Neural progenitor cell (in vitro differentiated cells): Measurements from ENCODE around the gene HSPB6. TPM values are rescaled to one million over a fixed set of nuclear protein-coding genes. Genes with fewer than 3 reads are reported as not detected.
"Not testable (repeated sequence)": the region's sequence is repeated elsewhere in the genome, so short reads cannot be mapped to it uniquely, and the experiment has no call there.

Experiments
- DNase-seq: peaks from one replicate; pipeline ENCODE4 v3.0.0-alpha.2; 2016; ENCODE audit warnings: low spot score
- H2AFZ ChIP-seq: fragments of 200-600 bp; sonication (generic); replicated peaks from 2 replicates; pipeline ENCODE4 v1.6.1; 2016; ENCODE audit warnings: antibody characterized with exemption
- H3F3A ChIP-seq: fragments of 200-600 bp; sonication (generic); 2 replicates; pipeline ENCODE4 v1.6.1; 2016; ENCODE audit warnings: antibody characterized with exemption, low read depth
- H3K27ac ChIP-seq: fragments of 200-600 bp; sonication (generic); 2 replicates; pipeline ENCODE4 v1.5.1; 2016; ENCODE audit warnings: mild to moderate bottlenecking
- H3K27me3 ChIP-seq: fragments of 200-600 bp; sonication (generic); 2 replicates; pipeline ENCODE4 v1.6.1; 2016; ENCODE audit warnings: mild to moderate bottlenecking, moderate library complexity
- H3K36me3 ChIP-seq: fragments of 200-600 bp; sonication (generic); 2 replicates; pipeline ENCODE4 v1.5.1; 2016
- H3K4me1 ChIP-seq: fragments of 200-600 bp; sonication (generic); 2 replicates; pipeline ENCODE4 v1.6.1; 2016; ENCODE audit warnings: mixed run types
- H3K4me2 ChIP-seq: fragments of 200-600 bp; sonication (generic); 2 replicates; pipeline ENCODE4 v1.6.1; 2016
- H3K4me3 ChIP-seq: fragments of 200-600 bp; sonication (generic); 2 replicates; pipeline ENCODE4 v1.5.1; 2016
- H3K79me2 ChIP-seq: fragments of 200-600 bp; sonication (generic); 2 replicates; pipeline ENCODE4 v1.6.1; 2016; ENCODE audit warnings: low read depth
- H3K9ac ChIP-seq: fragments of 200-600 bp; sonication (generic); 2 replicates; pipeline ENCODE4 v1.6.1; 2016
- H3K9me3 ChIP-seq: fragments of 200-600 bp; sonication (generic); 2 replicates; pipeline ENCODE4 v1.5.1; 2016; ENCODE audit warnings: low read depth
- H4K20me1 ChIP-seq: fragments of 200-600 bp; sonication (generic); 2 replicates; pipeline ENCODE4 v1.6.1; 2016; ENCODE audit warnings: low read depth
- H3K27ac Mint-ChIP-seq: 3 replicates; pipeline ENCODE4 v1.8.0; 2021; ENCODE audit warnings: mixed read lengths
- H3K27me3 Mint-ChIP-seq: 2 replicates; pipeline ENCODE4 v1.8.0; 2022; ENCODE audit warnings: low read depth, mild to moderate bottlenecking, inconsistent platforms, moderate library complexity, mixed read lengths; ENCODE audit not compliant: insufficient read depth
- H3K36me3 Mint-ChIP-seq: 3 replicates; pipeline ENCODE4 v1.8.0; 2021; ENCODE audit warnings: mixed read lengths
- H3K4me1 Mint-ChIP-seq: 3 replicates; pipeline ENCODE4 v1.8.0; 2021; ENCODE audit warnings: mixed read lengths
- H3K4me3 Mint-ChIP-seq: 3 replicates; pipeline ENCODE4 v1.8.0; 2021; ENCODE audit warnings: mild to moderate bottlenecking, moderate library complexity, mixed read lengths
- H3K9me3 Mint-ChIP-seq: 3 replicates; pipeline ENCODE4 v1.8.0; 2020; ENCODE audit warnings: mixed read lengths
- CTCF ChIP-seq: fragments of 200-600 bp; sonication (generic); IDR thresholded peaks from 2 replicates; pipeline ENCODE4 v1.5.1; 2017; ENCODE audit warnings: antibody characterized with exemption, mild to moderate bottlenecking
- EZH2 ChIP-seq: fragments of 200-600 bp; sonication (generic); IDR thresholded peaks from 2 replicates; pipeline ENCODE4 v1.6.1; 2017; ENCODE audit warnings: antibody characterized with exemption, mild to moderate bottlenecking, moderate library complexity
- EZH2phosphoT487 ChIP-seq: fragments of 200-600 bp; sonication (generic); IDR thresholded peaks from 2 replicates; pipeline ENCODE4 v1.6.1; 2017; ENCODE audit warnings: antibody characterized with exemption
- total RNA-seq: library from RNA; depleted of rRNA; stranded (reverse); fragments of >200 nt; gene quantifications from 2 replicates; pipeline ENCODE4 v1.2.3, GENCODE V29; 2015; ENCODE audit warnings: low replicate concordance

HSPB6 gene
- total RNA-seq, 1 donor from 2014 or later, result not detected

- Histone ChIP-seq H2AFZ (no peak overlapping the region), H3K4me3 (no peak overlapping the region), H3K36me3 (no peaks in the 10 kb centered on the region), H3K27me3 (no peaks in the 10 kb centered on the region), H3K27ac (no peak overlapping the region), H3K4me2 (no peak overlapping the region), H3K9ac (no peak overlapping the region), H3F3A (no peaks in the 10 kb centered on the region), H4K20me1 (peaks cover 12% of the 10 kb centered on the region), H3K4me1 (no peaks in the 10 kb centered on the region), H3K9me3 (no peaks in the 10 kb centered on the region), H3K79me2 (peaks cover 7% of the 10 kb centered on the region)
- H3K9me3 Mint-ChIP-seq, result no peaks in the 10 kb centered on the region
- no peak overlapping the region for H3K4me3 Mint-ChIP-seq
- TF ChIP-seq CTCF, result no peak
- H3K27ac Mint-ChIP-seq, result no peak overlapping the region
- H3K36me3 Mint-ChIP-seq, result peaks cover 44% of the 10 kb centered on the region
- peaks cover 1% of the 10 kb centered on the region for H3K4me1 Mint-ChIP-seq
- peaks cover 12% of the 10 kb centered on the region for H3K27me3 Mint-ChIP-seq
- no peak for DNase-seq
These were observed 32.3 kb downstream of the HSPB6 start for GRCh38 chr19:35724560-35724959.

GRCh38 chr19:35724132-35724531 lies 32.7 kb downstream of the HSPB6 start:
- Mint-ChIP-seq H3K36me3 (peaks cover 40% of the 10 kb centered on the region), H3K27me3 (peaks cover 12% of the 10 kb centered on the region)
- not testable (repeated sequence) for DNase-seq, H3K27ac ChIP-seq, H3K4me2 ChIP-seq, H3K27ac Mint-ChIP-seq, H3K9ac ChIP-seq, H3K27me3 ChIP-seq, H3K4me3 Mint-ChIP-seq, H3K9me3 ChIP-seq, H2AFZ ChIP-seq, H3F3A ChIP-seq, H3K36me3 ChIP-seq, H3K4me3 ChIP-seq, H3K4me1 Mint-ChIP-seq, H3K4me1 ChIP-seq, H3K9me3 Mint-ChIP-seq
- Histone ChIP-seq H4K20me1 (peaks cover 16% of the 10 kb centered on the region), H3K79me2 (peaks cover 12% of the 10 kb centered on the region)

DNA sequence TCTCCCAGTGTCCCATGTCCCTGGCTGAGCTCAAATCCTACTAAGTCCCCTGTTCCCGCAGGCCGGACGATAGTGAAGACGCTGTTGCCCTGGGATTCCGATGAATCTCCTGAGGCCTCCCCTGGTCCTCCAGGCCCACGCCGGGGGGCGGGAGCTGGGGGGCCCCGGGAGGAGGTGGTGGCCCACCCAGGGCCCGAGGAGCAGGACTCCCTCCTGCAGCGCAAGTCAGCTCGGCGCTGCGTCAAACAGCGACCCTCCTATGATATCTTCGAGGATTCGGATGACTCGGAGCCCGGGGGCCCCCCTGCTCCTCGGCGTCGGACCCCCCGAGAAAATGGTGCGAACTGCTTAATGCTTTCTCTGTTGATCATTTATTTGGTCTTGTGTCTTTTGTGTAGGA lies 33.2 kb downstream of the HSPB6 start:
- no peak overlapping the region for H2AFZ ChIP-seq
- H3K36me3 ChIP-seq, result no peaks in the 10 kb centered on the region
- no peak overlapping the region for H3K9ac ChIP-seq
- H3K79me2 ChIP-seq, result peaks cover 16% of the 10 kb centered on the region
- peaks cover 12% of the 10 kb centered on the region for H3K27me3 Mint-ChIP-seq
- no peak overlapping the region for H3K27ac Mint-ChIP-seq
- H3K4me3 ChIP-seq, result no peak overlapping the region
- H3K4me1 Mint-ChIP-seq, result peaks cover 9% of the 10 kb centered on the region
- peaks cover 5% of the 10 kb centered on the region for H3K4me1 ChIP-seq
- H3K9me3 ChIP-seq, result no peaks in the 10 kb centered on the region
- TF ChIP-seq EZH2, result no peak
- TF ChIP-seq CTCF, result no peak
- TF ChIP-seq EZH2phosphoT487, result no peak
- peaks cover 20% of the 10 kb centered on the region for H4K20me1 ChIP-seq
- no peaks in the 10 kb centered on the region for H3K27me3 ChIP-seq
- no peak overlapping the region for H3K27ac ChIP-seq
- no peaks in the 10 kb centered on the region for H3K9me3 Mint-ChIP-seq
- no peak overlapping the region for H3K4me3 Mint-ChIP-seq
- H3K36me3 Mint-ChIP-seq, result peaks cover 36% of the 10 kb centered on the region
- DNase-seq, result no peak
- H3K4me2 ChIP-seq, result no peak overlapping the region
- H3F3A ChIP-seq, result no peaks in the 10 kb centered on the region

- no peak overlapping the region for H3K9ac ChIP-seq
- peaks cover 23% of the 10 kb centered on the region for H4K20me1 ChIP-seq
- no peaks in the 10 kb centered on the region for H3K36me3 ChIP-seq
- Mint-ChIP-seq H3K4me3 (no peak overlapping the region), H3K9me3 (no peaks in the 10 kb centered on the region), H3K4me1 (peaks cover 9% of the 10 kb centered on the region), H3K27me3 (peaks cover 10% of the 10 kb centered on the region), H3K36me3 (peaks cover 36% of the 10 kb centered on the region), H3K27ac (no peak overlapping the region)
- H3K27ac ChIP-seq, result no peak overlapping the region
- H3K79me2 ChIP-seq, result peaks cover 22% of the 10 kb centered on the region
- DNase-seq, result no peak
- peaks cover 5% of the 10 kb centered on the region for H3K4me1 ChIP-seq
- TF ChIP-seq CTCF, result no peak
- no peak for TF ChIP-seq EZH2
- no peak for TF ChIP-seq EZH2phosphoT487
- no peak overlapping the region for H2AFZ ChIP-seq
- no peaks in the 10 kb centered on the region for H3F3A ChIP-seq
- H3K4me3 ChIP-seq, result no peak overlapping the region
- H3K4me2 ChIP-seq, result no peak overlapping the region
- no peaks in the 10 kb centered on the region for H3K27me3 ChIP-seq
- H3K9me3 ChIP-seq, result no peaks in the 10 kb centered on the region
These were observed 33.9 kb downstream of the HSPB6 start for GRCh38 chr19:35722897-35723296.
